HUDEP-2 (cell line): ENCODE measurements around the gene RGS14.
A peak's percentile ranks its signal among the peaks of the same experiment; 100 is the strongest.
"Not testable (repeated sequence)": the region's sequence is repeated elsewhere in the genome, so short reads cannot be mapped to it uniquely, and the experiment has no call there.

Source experiments
- DNase-seq, 76 experiments: peaks; one replicate each; lab custom pipeline; 2025; ENCODE audit not compliant: unreplicated experiment in 76 of 76; lab: John Stamatoyannopoulos, UW

The RGS14 gene

DNA sequence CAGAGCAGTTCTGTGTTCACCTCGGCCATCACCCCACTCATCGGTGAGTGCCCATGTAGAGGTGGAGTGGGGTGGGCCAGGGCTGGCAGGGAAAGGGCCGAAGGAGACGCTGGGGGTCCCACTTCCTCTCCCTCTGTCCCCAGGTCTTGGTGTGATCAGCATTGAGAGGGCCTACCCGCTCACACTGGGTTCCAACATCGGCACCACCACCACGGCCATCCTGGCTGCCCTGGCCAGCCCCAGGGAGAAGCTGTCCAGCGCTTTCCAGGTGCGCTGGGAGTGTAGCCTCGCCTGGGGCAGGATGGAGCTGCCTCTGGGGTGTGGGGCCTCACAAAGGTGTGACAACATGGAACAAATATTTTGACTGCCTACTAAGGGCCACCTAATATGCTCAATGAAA, 39.1 kb downstream of the RGS14 start:
- DNase-seq: no peak

DNA sequence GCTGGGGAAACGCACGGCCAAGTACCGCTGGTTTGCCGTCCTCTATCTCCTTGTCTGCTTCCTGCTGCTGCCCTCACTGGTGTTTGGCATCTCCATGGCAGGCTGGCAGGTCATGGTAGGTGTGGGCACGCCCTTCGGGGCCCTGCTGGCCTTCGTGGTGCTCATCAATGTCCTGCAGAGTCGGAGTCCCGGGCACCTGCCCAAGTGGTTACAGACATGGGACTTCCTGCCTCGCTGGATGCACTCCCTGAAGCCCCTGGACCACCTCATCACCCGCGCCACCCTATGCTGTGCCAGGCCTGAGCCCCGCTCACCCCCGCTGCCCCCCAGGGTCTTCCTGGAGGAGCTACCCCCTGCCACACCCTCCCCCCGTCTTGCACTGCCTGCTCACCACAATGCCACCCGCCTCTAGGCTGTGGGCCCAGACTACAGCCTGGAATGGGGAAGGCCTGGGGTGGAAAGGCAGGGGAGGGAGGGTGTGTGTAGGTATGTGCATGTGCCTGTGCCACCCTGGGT, 40.2 kb downstream of the RGS14 start:
- no peak for DNase-seq

DNA sequence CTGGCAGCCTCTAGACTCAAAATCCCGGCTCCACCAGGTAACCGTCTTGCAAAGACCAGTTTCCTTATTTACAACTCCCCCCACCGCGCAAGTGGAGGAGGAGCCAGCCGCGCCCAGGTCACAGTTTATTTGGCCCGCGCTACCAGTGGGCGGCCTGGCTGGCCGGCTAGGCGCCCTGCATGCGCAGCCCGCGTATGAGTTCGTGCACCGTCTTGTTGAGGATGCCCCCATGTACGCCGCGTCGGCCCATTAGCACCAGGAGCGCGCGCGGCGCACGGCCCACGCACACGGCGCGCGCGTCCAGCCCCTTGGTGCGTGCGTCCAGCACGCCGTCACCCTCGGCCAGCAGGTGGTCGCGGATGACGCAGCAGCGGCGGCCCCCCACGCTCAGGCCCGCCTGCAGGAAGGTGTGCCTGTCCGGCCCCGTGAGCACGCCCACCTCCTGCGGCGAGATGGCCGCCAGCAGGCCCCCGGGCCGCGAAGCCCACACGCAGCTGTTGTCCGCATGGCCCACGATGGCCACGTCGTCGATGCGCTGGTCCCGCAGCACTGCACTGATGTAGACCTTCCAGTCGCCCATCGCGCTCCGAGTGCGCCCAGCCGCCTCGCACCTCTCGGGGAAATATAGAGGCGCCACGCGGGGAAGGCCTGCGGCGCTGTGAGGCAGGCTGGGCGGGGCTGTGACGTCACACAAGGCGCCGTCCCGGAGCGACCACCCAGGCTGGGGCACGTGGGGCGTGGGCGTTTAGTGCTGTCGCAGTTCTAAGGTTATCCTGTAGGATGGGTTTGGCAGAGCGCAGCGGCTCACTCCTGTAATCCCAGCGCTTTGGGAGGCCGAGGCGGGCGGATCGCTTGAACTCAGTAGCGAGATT, 42.5 kb downstream of the RGS14 start, which contains the start of gene PFN3:
PFN3 (minus strand) TSS at position 665 of the 872 bp plus-strand sequence; CDS start at position 580, 85 bp downstream.
- no peak for DNase-seq

DNA sequence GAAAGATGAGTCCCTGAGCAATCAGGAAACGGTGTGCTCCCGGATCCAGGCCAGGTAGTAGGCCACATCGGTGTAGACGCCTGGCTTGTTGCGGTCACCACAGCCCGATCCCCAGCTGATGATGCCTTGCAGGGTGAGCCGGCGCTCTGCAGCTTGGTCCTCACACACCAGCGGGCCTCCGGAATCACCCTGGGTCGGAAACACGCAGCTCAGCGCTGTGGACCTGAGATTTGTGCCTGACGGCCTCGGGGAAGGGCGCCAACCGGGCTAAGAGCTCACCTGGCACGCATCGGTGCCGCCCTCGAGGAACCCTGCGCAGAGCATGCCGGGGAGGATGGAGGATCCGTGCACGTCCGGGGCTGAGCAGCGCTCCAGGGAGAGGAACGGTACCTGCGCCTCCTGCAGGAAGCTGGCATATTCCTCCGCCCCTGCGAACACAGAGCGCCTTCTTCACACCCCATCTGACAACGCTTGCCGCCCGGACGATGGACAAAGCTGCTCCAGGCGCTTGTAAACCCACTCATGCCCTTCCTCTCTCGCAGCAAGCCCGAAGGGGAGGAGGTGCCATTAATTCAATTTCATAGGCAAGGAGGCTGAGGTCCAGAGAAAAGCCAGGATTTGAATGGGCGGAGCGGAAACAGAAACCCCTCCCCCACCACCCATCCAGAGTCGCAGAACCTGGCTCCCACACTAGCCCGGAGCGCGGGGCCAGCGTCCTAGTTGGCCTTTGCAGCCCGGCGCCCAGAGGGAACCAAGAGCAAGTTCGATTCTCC, 44.7 kb downstream of the RGS14 start:
- peak in 43 of 76 experiments; percentile 3 to 65 (median 30) for DNase-seq

DNA sequence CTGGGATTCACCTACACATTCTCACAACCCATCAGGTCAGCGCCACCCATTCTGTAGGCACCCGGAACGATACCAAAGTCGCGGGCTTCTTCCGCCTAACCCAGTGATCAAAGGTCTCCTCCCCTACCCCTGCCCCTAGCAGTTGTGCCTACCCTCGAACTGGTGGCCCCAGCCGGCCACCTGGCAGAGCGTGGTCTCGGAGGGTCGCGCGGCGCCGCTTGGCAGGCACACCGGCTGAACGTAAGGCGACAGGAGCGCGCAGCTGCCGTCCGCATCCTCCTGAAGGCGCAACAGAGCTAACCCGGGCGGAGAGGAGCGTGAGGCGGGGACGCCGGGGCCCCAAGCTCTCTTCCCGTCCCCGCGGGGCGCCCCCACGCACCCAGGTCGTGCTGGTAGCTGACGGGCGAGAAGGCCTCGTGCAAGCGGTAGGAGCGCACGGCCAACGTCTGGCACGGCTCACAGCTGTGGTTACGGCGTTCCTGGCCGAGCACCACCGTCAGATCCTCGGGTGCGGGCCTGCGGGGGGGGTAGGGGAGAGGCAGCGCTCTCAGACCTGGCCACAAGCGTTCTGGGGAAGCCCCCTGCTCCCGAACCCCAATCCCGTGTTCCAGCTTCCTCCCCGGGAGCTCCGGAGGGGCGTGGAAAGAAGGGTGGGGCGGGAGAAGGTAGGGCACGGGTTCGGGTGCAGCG, 45.5 kb downstream of the RGS14 start:
- peak in 22 of 76 experiments; percentile 22 to 50 (median 37) for DNase-seq

DNA sequence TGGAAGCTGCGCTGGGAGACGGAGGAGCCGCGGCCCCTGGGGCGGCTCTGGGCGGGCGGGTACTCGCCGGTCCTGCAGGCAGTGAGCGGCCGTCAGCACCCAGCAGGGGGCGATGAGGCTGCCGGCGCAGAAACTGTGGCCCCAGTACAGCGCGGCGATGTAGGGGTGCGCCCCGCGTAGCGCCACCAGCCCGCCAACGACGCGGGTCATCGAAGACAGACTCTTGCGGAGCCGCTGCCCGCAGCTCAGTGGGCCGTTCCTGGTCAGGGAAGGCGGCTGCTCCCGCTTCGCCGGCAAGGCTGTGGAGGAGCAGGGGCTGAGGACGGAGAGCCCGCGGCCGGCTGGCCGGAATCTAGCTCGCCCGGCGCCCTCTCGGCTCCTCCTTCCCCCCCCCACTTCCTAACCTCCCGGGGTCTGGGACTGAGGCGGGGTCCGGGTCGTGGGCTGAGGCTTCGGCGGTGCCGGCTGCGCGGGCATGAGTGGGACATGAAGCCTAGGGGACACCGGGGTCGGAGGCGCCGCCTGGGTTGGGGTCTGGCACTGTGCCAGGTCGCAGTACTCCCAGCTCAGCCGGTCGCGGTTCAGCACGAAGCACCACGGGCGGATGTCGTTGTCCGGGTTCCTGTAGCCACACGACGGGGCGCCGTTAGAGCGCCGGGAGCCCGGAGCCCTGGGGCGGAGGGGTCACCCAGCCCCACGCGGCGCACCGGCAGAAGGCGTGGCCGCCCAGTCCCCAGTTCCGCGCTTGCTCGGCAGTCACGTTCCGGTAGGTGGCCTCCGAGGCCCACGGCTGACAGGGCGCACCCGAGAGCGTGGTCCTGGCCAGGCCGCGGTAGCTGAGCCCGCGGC, 46.3 kb downstream of the RGS14 start:
- DNase-seq: peak in 73 of 76 experiments; percentile 21 to 86 (median 72)

DNA sequence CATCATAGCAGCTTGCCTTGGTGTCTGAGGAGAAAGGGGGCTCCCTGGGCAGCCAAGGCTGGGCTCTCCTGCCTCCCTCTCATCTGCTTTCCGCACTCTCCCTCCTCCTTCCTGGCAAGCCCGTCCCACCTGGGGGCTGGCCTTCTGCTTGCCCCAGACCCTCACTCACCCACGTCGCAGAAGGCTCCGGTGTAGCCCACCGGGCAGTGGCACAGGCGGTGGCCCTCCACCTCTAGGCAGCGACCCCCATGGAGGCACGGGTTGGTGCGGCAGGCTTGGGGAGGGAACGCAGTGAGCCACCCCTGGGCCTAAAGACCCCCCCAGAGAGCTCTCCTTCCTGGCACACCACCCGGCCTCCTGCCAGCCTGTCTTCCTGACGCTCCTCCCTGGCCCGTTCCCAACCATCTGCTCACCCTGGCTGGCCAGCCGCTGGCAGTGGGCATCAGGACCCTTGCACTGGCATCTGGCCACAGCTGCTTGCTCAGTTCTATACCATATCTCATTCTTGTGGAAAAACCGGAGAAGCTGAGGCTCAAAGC, 47.0 kb downstream of the RGS14 start:
- DNase-seq: no peak

DNA sequence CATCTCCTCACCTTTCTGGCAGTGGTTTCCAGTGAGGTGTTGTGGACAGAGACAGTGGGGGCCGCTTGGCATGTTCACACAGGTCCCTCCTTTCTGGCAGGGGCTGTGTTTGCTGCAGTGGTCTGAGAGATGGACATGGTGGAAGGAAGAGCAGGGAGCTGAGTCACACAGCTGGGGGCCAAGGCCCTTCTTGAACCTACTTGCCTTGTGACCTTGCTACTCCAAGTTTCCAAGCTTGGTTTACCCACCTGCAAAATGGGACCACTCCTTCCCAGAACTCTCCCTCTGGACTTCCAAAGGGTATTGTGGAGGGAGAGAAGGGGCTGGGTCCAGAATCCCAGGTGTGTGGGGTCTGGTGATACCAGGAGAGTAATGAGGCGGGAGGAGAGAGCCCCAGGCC, 47.6 kb downstream of the RGS14 start:
- no peak for DNase-seq

DNA sequence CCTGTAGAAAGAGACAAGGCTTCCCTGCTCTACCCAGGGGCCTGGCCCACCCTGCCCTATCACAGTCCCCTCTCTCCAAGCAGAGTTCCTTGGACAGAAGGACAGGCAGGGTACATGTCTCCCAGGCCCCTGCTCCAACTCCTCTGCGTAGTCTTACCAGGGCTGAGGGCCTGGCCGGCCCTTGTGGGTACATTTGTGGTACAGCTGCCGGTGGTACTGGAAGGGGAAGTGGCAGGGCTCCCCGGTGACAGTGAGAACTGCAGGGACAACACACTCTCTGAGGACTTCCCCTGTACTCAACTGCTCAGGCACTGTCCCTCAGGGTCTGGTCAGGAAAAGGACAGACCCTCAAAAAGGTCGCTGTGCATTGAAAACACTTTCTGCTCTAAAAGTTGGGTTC, 48.1 kb downstream of the RGS14 start:
- DNase-seq: no peak

DNA sequence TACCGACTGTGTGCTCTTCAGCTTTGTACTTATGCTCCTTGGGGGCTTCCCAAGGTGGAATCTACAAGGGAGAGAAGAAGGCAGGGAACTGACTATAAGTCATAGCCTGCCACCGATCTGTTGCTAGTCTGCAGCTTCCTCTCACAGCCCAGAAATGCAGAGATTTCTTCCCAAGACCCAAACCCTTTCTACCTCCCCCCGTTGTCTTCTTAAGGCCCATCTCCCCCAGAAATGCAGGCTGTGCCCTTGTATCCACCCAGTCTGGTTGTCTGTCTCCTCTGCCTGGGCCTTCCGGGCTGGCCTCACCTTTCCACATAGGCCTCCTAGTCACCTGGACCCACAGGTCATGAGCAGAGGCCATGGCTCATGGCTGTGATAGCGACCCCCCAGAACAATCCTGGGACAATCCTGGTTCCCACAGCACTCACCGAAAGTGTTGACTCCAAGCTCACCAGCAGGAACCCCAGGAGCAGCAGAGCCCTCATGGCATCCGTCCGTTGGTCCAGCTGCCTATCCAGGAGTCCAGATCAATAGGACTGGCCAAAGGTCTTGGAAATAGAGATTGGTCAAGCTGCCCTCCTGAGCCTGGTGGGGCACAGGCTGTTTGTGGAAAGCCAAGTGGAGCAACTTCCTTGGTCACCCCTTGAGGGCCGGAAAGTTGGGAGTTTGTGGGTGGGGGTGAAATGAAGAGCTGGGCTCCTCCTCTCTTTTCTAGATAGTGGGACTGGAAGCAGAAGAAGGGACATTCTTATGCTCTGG, 51.5 kb downstream of the RGS14 start, which contains the start of gene F12:
F12 (minus strand) TSS at position 522 of the 759 bp plus-strand sequence; CDS start at position 485, 37 bp downstream.
- no peak for DNase-seq

DNA sequence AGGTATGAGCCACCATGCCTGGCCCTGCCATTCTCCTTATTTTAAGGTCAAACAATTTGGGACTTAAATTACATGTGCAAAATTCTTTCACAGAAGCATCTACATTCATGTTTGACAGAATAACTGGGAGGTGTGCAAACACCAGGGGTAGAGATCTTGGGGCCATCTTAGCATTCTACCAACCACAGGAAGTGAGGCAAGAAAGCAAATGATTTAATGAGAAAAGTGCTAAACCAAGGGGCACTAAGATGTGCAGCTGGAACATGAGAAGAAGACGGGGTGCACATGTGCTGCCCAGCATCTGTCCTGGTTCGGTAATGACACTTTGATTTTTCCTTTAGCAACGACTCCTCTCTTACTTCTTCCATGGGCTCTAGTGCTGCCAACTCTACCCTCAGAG, 52.9 kb downstream of the RGS14 start:
- DNase-seq: no peak

DNA sequence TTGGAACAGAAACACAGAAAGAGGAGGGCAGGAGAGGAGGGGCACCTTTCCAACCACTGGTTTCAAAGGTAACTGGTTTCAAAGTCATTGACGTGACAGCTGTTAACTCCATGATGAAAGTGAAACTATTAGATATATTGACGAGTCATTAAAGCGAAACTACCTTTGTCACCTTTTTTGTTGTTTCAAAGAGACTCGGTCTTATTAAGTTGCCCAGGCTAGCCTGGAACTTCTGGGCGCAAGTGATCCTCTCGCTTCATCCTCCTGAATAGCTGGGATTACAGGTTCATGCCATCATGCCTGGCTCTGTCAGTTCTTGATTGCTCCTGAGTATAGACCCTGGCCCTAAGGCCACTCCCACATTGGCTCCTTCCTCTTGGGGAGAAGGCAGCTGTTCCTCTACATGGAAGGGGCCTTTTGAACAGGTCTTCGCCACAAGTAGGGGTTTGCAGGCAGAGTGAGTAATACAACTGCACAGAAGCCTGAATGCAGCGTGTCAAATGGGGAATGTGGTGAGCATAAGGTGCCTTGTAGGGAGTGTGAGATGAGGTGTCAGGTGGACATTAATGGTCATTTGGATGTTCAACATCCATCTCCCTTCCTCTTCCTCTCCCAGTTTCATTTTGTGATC, 55.0 kb downstream of the RGS14 start:
- no peak for DNase-seq

DNA sequence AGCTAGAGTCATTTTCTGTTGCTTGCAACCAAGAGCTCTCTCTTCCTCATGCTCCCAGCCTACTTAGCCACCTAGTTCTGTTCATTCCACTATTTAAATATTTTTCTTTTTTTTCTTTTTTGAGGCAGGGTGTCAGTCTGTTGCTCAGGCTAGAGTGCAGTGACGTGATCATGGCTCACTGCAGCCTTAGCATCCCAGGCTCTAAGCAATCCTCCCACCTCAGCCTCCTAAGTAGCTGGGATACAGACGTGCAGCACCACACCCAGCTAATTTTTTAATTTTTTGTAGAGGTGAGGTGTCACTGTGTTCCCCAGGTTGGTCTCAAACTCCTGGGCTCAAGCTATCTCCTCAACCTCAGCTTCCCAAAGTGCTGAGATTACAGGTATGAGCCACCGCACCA, 56.8 kb downstream of the RGS14 start:
- DNase-seq: no peak

DNA sequence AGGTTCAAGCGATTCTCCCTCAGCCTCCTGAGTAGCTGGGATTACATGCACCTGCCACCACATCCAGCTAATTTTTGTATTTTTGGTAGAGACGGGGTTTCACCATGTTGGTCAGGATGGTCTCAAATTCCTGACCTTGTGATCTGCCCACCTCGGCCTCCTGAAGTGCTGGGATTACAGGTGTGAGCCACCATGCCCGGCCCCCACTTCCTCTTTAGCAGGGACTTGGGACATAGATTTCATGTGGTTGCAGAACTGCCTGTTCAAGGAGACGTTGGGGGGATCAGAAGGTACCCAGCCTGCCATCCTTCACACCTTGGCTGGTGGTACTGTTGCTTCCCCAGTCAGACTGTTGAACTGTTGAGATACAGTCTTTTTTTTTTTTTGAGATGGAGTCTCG, 59.4 kb downstream of the RGS14 start:
- not testable (repeated sequence) for DNase-seq

DNA sequence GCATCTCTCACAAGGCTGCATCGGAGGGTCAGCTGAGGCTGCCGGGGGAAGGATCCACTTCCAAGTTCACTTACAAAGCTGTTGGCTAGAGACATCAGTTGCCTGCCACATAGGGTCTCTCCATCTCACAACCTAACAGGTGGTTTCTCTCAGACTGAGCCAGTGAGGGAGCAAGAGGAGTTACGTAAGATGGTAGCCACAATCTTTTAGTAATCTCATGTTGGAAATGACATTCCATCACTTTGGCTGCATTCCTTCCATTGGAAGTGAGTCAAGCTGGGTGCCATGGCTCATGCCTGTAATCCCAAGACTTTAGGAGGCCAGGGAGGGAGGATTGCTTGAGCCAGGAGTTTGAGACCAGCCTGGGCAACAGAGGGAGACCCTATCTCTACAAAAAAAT, 61.3 kb downstream of the RGS14 start:
- DNase-seq: no peak

DNA sequence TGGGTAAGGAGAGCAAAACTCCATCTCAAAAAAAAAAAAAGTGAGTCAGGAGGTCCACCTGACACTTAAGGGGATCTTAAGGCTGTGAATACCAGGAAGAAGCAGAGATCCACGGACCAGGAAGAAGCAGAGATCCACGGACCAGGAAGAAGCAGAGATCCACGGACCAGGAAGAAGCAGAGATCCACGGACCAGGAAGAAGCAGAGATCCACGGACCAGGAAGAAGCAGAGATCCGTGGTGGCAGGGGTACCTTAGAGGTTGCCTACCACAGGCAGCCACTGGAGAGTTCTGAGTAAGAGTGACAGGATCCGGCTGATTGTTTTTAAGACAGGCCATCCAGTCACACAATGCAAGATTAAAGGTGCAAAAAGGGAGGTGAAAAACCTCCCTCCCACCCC, 62.7 kb downstream of the RGS14 start:
- not testable (repeated sequence) for DNase-seq

DNA sequence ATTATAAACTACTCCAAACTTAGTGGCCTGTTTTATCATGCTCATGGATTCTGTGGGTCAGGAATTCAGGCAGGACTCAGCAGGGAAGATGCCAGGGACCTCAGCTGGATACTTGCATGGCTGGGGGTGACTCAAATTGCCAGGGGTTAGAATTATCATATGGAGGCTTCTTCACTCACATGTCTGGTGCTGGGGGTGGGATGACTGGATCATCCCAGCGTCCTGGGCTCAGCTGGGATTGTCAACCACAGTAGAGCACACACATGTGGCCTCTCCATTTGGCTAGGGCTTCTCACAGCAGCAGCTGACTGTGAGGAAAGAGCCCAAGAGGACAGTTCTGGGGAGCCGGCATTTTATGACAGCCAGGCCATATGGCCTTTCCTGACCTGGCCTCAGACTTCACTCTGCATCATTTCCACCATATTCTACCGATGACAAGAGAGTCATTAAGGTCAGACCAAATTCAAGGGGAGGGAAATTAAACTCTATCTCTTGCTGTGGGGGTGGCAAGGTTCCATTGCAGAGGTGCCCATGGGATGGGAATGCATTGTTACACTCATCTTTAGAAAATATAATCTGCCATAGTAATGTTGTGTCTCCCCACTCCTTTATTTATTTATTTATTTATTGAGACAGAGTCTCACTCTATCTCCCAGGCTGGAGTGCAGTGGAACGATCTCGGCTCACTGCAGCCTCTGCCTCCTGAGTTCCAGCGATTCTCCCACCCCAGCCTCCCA, 63.5 kb downstream of the RGS14 start:
- no peak for DNase-seq
